PC-3 (cell line): ENCODE measurements around the gene RMI2. TPM values are rescaled to one million over a fixed set of nuclear protein-coding genes. Genes with fewer than 3 reads are reported as not detected.

Experiments
- ATAC-seq: fragments of 200-7000 bp; cut with Tn5 transposase; 2 replicates; pipeline ENCODE4 v1.9.1; 2020; ENCODE audit warnings: mild to moderate bottlenecking, moderate library complexity
- BruUV-seq: library from RNA; stranded (reverse); fragments of 400-500 nt; replicated peaks from 2 replicates; lab custom pipeline; 2021; lab: Mats Ljungman, UMichigan
- CTCF ChIA-PET: fragments of 300-600 bp; sonication (Branson Sonifier 250); formaldehyde crosslinking; loops from one replicate; lab custom pipeline; 2022; ENCODE audit warnings: antibody characterized with exemption; lab: Charles Lee
- POLR2A ChIA-PET: fragments of 300-600 bp; sonication (Branson Sonifier 250); formaldehyde crosslinking; loops from one replicate; lab custom pipeline; 2022; ENCODE audit warnings: antibody characterized with exemption; ENCODE audit not compliant: unreplicated experiment; lab: Charles Lee
- DNase-seq: peaks from one replicate; pipeline ENCODE4 v3.0.0-alpha.2; 2015
- H2AFZ ChIP-seq: fragments of 300-600 bp; sonication (generic); 2 replicates; pipeline ENCODE4 v1.6.0; 2016; ENCODE audit warnings: antibody characterized with exemption, low read length
- H3F3A ChIP-seq: fragments of 300-600 bp; sonication (generic); one replicate; pipeline ENCODE4 v1.6.0; 2017; ENCODE audit warnings: antibody characterized with exemption, low read length, control low read depth, mild to moderate bottlenecking; ENCODE audit not compliant: unreplicated experiment
- H3K27ac ChIP-seq: fragments of 300-600 bp; sonication (generic); 2 replicates; pipeline ENCODE4 v1.5.1; 2016; ENCODE audit warnings: mild to moderate bottlenecking, low read length
- H3K27me3 ChIP-seq: fragments of 300-600 bp; sonication (generic); 2 replicates; pipeline ENCODE4 v1.6.1; 2016; ENCODE audit warnings: low read length, mixed read lengths
- H3K36me3 ChIP-seq: fragments of 300-600 bp; sonication (generic); 2 replicates; pipeline ENCODE4 v1.6.1; 2016; ENCODE audit warnings: low read depth, mixed run types, low read length, mixed read lengths
- H3K4me1 ChIP-seq: fragments of 300-600 bp; sonication (generic); 2 replicates; pipeline ENCODE4 v1.5.1; 2016; ENCODE audit warnings: low read length; ENCODE audit not compliant: insufficient read depth
- H3K4me2 ChIP-seq: fragments of 300-600 bp; sonication (generic); 2 replicates; pipeline ENCODE4 v1.6.0; 2016; ENCODE audit warnings: low read length
- H3K4me3 ChIP-seq: fragments of 300-600 bp; sonication (generic); 2 replicates; pipeline ENCODE4 v1.5.1; 2016; ENCODE audit warnings: mild to moderate bottlenecking, low read length, mixed read lengths
- H3K79me2 ChIP-seq: fragments of 300-600 bp; sonication (generic); 2 replicates; pipeline ENCODE4 v1.6.1; 2017; ENCODE audit warnings: low read length, mixed read lengths
- H3K9ac ChIP-seq: fragments of 300-600 bp; sonication (generic); 2 replicates; pipeline ENCODE4 v1.6.0; 2016; ENCODE audit warnings: mild to moderate bottlenecking, low read length
- H3K9me2 ChIP-seq: fragments of 300-600 bp; sonication (generic); replicated peaks from 2 replicates; pipeline ENCODE4 v1.6.1; 2016; ENCODE audit warnings: mixed run types, low read length, mixed read lengths
- H3K9me3 ChIP-seq: fragments of 300-600 bp; sonication (generic); 2 replicates; pipeline ENCODE4 v1.6.1; 2016; ENCODE audit warnings: low read length, mixed read lengths
- H4K20me1 ChIP-seq: fragments of 300-600 bp; sonication (generic); 2 replicates; pipeline ENCODE4 v1.6.1; 2016; ENCODE audit warnings: low read length, mixed read lengths
- CTCF ChIP-seq: fragments of 300-600 bp; sonication (generic); conservative IDR thresholded peaks from 2 replicates; pipeline ENCODE4 v1.5.1; 2017; ENCODE audit warnings: antibody characterized with exemption, low read depth, mild to moderate bottlenecking, low read length
- EZH2 ChIP-seq: fragments of 300-600 bp; sonication (generic); IDR thresholded peaks from one replicate; pipeline ENCODE4 v1.6.1; 2017; ENCODE audit warnings: antibody characterized with exemption, mild to moderate bottlenecking, low read length; ENCODE audit not compliant: unreplicated experiment
- EZH2phosphoT487 ChIP-seq: fragments of 300-600 bp; sonication (generic); IDR thresholded peaks from 2 replicates; pipeline ENCODE4 v1.6.1; 2018; ENCODE audit warnings: mild to moderate bottlenecking, antibody characterized with exemption, low read length, borderline replicate concordance
- intact Hi-C: fragments of 100-400 bp; cut with micrococcal nuclease; formaldehyde crosslinking; loops from 2 replicates; pipeline ENCODE4 v1.9.0; 2023
- total RNA-seq: library from RNA; depleted of rRNA; stranded (reverse); fragments of >200 nt; gene quantifications from 2 replicates; pipeline ENCODE4 v1.2.3, GENCODE V29; 2014

The RMI2 gene
- total RNA-seq, 1 experiment from 2014 or later = 10.9 TPM

GRCh38 chr16:11384184-11384955 is 39.1 kb downstream of the RMI2 start:
- no TSS peak for BruUV-seq
- DNase-seq (no peak), ATAC-seq (no peak)
- H3K4me1 ChIP-seq = peaks cover 5% of the 10 kb centered on the region
- POLR2A ChIA-PET = no interaction called here
- no peaks in the 10 kb centered on the region for H3K9me2 ChIP-seq
- no peak overlapping the region for H3K4me2 ChIP-seq
- no peaks in the 10 kb centered on the region for H3F3A ChIP-seq
- no peak overlapping the region for H3K9ac ChIP-seq
- H2AFZ ChIP-seq = no peak overlapping the region
- CTCF ChIA-PET = no interaction called here
- H4K20me1 ChIP-seq = no peaks in the 10 kb centered on the region
- intact Hi-C loops = no loop called here
- H3K27me3 ChIP-seq = no peaks in the 10 kb centered on the region
- no peak for TF ChIP-seq EZH2phosphoT487
- TF ChIP-seq CTCF = no peak
- no peak for TF ChIP-seq EZH2
- no peak overlapping the region for H3K4me3 ChIP-seq
- H3K9me3 ChIP-seq = no peaks in the 10 kb centered on the region
- H3K36me3 ChIP-seq = no peaks in the 10 kb centered on the region
- no peak overlapping the region for H3K27ac ChIP-seq
- H3K79me2 ChIP-seq = no peaks in the 10 kb centered on the region

GRCh38 chr16:11384956-11385586 is 39.8 kb downstream of the RMI2 start:
- no peak overlapping the region for H3K4me2 ChIP-seq
- no peak for DNase-seq
- POLR2A ChIA-PET = no interaction called here

More at GRCh38 chr16:11384956-11385586, 39.8 kb downstream of the RMI2 start:
- no peak for TF ChIP-seq CTCF
- TF ChIP-seq EZH2 = no peak
- TF ChIP-seq EZH2phosphoT487 = no peak
- intact Hi-C loops = no loop called here
- H3K27ac ChIP-seq = no peak overlapping the region
- CTCF ChIA-PET = no interaction called here
- no peaks in the 10 kb centered on the region for H3F3A ChIP-seq
- no peaks in the 10 kb centered on the region for H4K20me1 ChIP-seq
- no peak overlapping the region for H3K9ac ChIP-seq
- no peaks in the 10 kb centered on the region for H3K79me2 ChIP-seq
- no peaks in the 10 kb centered on the region for H3K9me3 ChIP-seq
- no peak for ATAC-seq
- H3K27me3 ChIP-seq = no peaks in the 10 kb centered on the region
- H2AFZ ChIP-seq = no peak overlapping the region
- no TSS peak for BruUV-seq
- H3K36me3 ChIP-seq = no peaks in the 10 kb centered on the region
- H3K4me3 ChIP-seq = no peak overlapping the region
- H3K9me2 ChIP-seq = no peaks in the 10 kb centered on the region
- H3K4me1 ChIP-seq = no peaks in the 10 kb centered on the region
